Activated effector memory CD4-positive, alpha-beta T cell treated with anti-CD3 and anti-CD28 coated beads, Interleukin-2, amount 50 U/mL, for 16 hours (primary cell): ENCODE measurements around the gene ELAVL1.

ENCODE experiments used
- DNase-seq: peaks from one replicate; pipeline ENCODE4 v3.0.0-alpha.2; 2020

Gene ELAVL1

GRCh38 chr19:7983995-7984837 lies 21.2 kb downstream of the ELAVL1 start:
- DNase-seq = no peak

DNA sequence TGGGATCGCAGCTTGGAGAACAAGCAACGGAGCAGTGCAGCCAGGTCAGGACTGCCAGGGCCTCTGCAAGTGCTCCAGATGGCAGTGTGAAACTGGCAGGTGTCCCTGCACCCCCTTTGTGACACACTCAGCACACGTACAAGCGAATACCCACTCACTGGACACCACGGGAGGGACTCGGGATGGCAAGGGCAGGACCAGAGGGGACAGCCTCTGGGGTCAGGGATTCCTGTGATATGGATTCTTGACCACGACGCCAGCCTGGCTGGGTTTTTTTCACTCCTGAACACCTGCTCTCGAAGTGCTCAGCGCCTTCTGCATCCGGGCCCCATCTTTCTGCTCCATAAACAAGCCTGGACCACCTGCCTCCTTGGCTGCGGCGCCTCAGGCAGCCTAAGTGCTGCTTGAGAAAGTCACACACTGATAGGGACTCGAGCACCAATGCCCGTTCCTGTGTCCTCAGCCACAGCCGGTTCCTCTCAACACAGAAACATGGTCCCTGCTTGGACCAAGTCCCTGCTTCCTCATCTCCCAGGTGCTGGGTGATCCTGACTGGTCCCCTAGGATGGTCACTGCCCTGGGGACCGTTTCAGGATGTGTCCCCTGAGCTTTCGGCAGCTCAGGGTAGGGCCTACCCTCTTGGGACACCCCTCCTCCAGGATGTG lies 22.0 kb downstream of the ELAVL1 start:
- no peak for DNase-seq

DNA sequence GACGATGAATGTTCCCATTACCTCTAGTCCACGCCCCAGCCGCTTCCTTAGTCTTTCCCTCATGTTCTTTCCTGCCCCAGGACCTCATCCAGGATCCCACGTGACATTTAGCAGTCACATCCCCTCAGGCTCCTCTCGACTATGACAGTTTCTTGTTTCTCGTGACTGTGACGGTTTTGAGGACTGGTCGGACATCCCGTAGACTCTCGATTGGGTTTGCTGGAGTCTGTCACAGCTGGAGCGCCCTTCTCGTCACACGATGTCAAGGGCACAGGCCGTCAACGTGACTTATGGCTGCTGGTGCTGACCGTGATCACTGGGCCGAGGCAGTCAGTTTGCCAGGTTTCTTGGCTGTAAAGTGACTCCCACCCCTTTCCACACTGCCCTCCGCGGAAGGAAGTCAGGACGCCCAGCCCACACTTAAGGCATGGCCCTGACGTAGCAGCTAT lies 22.8 kb downstream of the ELAVL1 start:
- no peak for DNase-seq

DNA sequence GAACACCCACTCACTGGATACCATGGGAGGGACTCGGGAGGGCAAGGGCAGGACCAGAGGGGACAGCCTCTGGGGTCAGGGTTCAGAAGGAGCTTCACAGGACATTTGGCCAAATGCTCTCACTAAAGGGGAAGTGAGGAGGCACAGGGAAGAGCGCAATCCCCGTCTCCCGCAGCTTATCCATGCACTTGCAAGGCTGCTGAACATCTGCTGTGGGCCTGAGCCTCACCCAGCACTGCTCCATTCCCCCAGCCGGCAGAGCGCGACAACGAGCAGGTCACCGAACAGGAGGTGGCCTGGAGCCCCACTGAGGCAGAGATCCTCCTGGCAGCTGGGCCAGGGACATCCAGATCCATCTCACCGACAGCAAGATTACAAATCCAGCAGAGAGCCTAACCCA lies 23.3 kb downstream of the ELAVL1 start:
- no peak for DNase-seq

DNA sequence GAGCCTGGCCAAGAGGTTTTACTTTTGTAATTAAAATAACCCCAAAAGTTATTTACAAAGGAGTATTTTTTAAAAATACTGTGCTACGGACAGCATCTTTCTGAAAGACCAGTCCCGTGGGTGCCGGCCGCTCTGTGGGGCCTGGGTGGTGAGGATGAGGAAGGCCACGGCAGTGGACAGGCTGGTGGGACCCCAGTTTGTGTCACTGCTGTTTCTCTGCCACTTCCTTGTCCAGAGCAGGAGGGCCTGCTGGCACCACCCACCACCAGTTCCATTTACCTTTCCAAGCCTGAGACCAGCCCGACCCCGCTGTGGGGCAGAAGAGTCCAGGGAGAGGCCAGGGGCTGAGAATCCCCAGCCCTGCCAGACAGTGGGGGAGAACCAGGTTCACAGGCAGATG lies 23.8 kb downstream of the ELAVL1 start:
- no peak for DNase-seq

DNA sequence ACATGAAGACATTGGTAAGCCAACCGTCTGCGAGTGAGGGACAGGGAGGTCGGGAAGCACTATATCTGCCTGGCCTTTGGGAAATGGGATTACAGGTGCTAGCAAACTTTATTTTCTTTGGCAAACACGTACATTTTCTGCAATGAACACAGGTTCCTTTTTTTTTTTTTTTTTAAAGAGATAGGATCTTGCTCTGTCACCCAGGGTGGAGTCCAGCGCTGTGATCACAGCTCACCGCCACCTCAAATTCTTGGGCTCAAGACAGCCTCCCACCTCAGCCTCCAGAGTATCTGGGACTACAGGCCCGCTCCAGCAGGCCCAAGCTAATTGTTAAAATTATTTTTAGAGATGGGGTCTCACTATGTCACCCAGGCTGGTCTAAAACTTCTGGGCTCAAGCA lies 24.2 kb downstream of the ELAVL1 start:
- DNase-seq = no peak

DNA sequence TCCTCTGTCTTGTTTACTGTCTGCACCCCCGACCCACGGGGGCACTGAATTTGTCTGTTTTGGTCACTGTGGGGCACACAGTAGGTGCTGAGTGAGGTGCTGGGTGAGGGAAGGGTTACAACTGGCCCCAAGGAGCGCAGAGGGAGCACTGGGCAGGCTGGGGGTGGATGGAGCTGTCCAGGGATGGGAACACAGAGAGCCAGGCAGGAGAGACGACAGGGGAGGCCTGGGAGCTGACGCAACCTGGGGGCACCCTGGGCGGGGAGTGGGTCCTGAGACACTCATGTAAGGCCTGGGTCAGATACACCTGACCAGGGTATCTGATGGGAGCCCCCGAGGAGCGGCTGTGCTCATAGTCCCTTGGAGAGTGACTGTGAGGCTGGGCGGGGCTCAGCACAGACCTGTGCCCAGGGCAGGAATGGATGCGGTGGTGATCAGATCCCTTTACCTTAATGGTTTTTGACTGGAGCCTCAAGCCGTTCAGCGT lies 24.8 kb downstream of the ELAVL1 start:
- no peak for DNase-seq

GRCh38 chr19:7980168-7980567 lies 25.3 kb downstream of the ELAVL1 start:
- DNase-seq = no peak

- no peak for DNase-seq
Observed at GRCh38 chr19:7979559-7979958, 25.9 kb downstream of the ELAVL1 start.

GRCh38 chr19:7979011-7979410 lies 26.4 kb downstream of the ELAVL1 start:
- DNase-seq = no peak

DNA sequence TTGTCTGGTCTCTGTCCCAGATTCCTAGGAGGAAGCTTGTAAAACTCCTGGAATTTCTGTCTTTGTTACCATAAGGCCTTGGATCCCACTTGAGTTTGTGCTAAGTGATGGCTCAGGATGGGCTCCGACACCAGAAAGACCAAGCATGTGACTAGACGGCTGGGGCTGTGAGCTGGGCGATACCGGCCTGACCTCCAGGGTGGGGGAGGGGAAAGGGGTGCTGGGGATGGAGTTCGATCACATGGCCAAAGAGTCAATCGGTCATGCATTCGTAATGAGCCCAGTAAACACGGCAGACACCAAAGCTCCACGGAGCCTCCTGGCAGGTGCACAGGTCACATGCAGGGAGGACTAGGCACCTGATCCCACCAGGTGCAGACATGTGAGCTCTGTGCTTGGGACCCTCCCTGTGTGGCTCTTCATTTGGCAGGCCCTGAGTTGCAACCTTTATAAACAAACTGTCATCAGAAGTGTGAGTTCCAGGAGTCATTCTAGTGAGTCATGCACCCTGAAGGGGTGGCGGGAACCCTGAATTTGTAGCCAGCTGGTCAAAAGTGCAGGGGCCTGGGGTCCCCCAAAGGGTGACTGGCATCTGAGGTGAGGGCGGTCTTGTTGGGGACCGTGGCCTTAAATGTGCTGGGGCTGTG lies 27.1 kb downstream of the ELAVL1 start:
- no peak for DNase-seq

DNA sequence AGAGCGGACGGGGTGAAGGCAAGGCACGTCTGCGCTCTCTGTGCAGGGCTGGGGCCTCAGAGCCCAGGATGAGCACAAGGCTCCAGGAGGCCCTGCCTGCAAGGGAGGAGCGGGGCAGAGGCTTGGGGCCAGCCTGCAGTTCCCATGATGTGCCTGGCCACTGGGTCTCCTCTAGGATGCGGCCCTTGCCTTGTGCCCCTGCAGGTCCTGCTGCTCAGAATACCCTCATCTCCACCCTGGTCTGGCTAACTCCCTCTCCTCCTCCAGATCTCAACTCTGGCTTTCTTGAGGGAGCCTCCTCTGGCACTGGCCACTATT lies 27.8 kb downstream of the ELAVL1 start:
- no peak for DNase-seq

GRCh38 chr19:7977021-7977722 lies 28.3 kb downstream of the ELAVL1 start:
- DNase-seq = no peak

DNA sequence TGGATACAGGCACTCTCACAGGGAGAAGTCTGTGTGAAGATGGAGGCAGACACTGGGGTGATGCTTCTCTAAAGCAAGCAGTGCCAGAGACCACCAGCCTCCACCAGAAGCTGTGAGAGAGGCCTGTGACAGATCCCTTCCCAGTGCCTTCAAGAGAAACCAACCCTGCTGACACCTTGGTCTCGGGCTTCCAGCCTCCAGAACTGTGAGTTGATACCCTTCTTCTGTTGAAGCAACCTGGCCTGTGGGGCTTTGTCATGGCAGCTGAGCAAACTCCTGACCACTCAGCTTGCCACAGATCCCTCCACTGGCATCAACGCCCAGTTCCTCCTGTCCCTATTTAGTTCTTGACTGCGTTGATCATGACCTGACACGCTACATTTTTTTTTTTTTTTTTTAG lies 29.0 kb downstream of the ELAVL1 start:
- DNase-seq = no peak

DNA sequence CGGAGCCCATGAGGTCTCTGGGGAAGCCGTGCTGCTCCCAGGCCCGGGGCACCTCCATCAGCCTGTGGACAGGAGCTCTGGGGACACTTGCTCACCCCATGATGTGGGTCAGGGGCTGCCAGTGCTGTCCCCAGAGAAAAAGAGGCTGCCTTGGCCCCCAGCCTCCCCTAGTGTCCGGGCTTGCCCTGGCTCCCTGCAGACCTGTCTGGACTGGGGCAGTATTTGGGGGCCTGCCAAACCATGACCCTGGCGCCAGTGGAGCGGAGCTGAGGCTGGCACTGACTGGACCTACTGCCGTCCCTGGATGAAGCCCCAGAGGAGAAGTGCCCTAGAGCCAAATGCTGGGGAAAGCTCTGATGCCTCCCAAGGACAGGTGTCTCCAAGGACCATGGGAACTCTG lies 30.4 kb downstream of the ELAVL1 start:
- DNase-seq = no peak

GRCh38 chr19:7973883-7974282 lies 31.6 kb downstream of the ELAVL1 start:
- no peak for DNase-seq

GRCh38 chr19:7971553-7972520 lies 33.6 kb downstream of the ELAVL1 start:
- no peak for DNase-seq

GRCh38 chr19:7970716-7971448 lies 34.6 kb downstream of the ELAVL1 start:
- DNase-seq = no peak

DNA sequence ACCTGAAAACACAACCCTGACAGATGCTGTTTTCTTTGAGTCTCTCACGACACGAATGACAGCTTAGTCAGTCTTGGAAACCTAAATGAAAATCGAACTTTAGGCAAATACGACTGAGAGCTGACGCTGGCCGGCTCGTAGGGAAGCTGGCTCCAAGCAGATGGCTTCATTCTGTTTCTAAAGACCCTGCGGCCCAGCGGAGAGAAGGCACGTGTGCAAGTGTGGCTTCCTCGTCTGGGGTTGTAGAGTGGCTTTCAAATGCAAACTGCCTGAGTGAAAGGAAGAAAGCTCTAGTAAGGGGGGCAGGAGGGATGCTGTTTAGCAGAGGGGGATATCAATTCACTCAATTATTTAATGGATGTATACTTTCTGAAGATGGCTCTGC lies 35.9 kb downstream of the ELAVL1 start:
- DNase-seq = no peak

GRCh38 chr19:7968796-7969554 lies 36.5 kb downstream of the ELAVL1 start:
- DNase-seq = no peak
